Hypothalamus (tissue), 51 donors: ENCODE measurements around the gene MPV17L2.
A peak's percentile ranks its signal among the peaks of the same experiment; 100 is the strongest.

ENCODE experiments used
- DNase-seq, 51 donors: peaks; one replicate each; lab custom pipeline; 2025; lab: John Stamatoyannopoulos, UW

The MPV17L2 gene

GRCh38 chr19:18231775-18232174, 38.8 kb downstream of the MPV17L2 start:
- DNase-seq = no peak

GRCh38 chr19:18232540-18233223, 39.7 kb downstream of the MPV17L2 start:
- peak in 1 of 51 donors; percentile 21 for DNase-seq

- peak in 5 of 51 donors; percentile 4 to 35 (median 19) for DNase-seq
Measured at GRCh38 chr19:18233224-18233825, 40.3 kb downstream of the MPV17L2 start.

- no peak for DNase-seq
Measured at GRCh38 chr19:18234194-18234593, 41.2 kb downstream of the MPV17L2 start.

- no peak for DNase-seq
Measured at GRCh38 chr19:18239303-18239702, 46.3 kb downstream of the MPV17L2 start.

GRCh38 chr19:18245297-18245696, 52.3 kb downstream of the MPV17L2 start:
- DNase-seq = no peak
